Tibial nerve (tissue), 4 donors: ENCODE measurements around the gene MRPL36.
A peak's percentile ranks its signal among the peaks of the same experiment; 100 is the strongest.

Source experiments
- EP300 ChIP-seq, 2 donors: sonication (generic); formaldehyde crosslinking; IDR thresholded peaks; one replicate each; pipeline ENCODE4 v1.6.1; 2017; ENCODE audit warnings: antibody characterized with exemption in 2 of 2, mild to moderate bottlenecking in 1 of 2
- POLR2A ChIP-seq, 2 donors: fragments of 450-650 bp; IDR thresholded peaks; one replicate each; pipeline ENCODE4 v1.6.1; 2017; ENCODE audit warnings: antibody characterized with exemption in 2 of 2, mild to moderate bottlenecking in 2 of 2, moderate library complexity in 2 of 2
- TF ChIP-seq, protein P1 (sequence below), 5 experiments: fragments of 200-600 bp in 3 of 5; fragments of 450-650 bp in 2 of 5; sonication (generic) in 3 of 5; IDR thresholded peaks; one replicate each; pipeline ENCODE4 v1.5.1; 2016 to 2019; ENCODE audit warnings: antibody characterized with exemption in 5 of 5, mild to moderate bottlenecking in 3 of 5, moderate library complexity in 2 of 5

DNA sequence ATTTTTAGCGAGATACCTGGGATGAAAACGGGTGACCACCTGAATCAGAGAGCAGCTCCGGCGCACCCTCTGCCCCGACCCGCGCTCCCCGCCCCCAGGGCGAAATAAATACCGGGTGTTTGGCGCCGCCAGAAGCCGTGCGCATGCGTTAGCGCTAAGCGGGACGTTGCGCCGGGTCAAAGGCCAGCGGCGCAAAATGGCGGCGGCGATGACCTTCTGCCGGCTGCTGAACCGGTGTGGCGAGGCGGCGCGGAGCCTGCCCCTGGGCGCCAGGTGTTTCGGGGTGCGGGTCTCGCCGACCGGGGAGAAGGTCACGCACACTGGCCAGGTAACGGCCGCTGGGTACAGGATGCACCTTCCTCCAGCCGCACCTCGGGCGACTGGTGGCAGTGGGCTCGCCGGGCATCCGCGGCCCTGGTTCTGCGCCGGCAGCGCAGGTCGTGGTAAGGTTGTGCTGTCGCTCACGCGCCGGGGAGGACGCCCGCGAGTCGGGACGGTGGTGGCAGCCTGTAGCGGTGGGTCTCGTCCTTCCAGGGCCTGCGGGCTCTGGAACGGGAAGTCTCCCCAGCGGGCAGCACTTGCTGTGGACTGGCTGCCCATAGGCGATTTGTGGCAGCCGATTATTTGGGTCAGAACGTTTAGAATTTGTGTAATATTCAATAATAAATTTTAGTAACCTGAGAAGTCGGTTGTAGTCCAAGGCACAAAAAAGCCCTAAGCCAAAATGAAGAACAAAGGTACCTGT is 1.8 kb upstream of the MRPL36 start, which contains the start of gene NDUFS6:
- TF ChIP-seq, protein P1, sequence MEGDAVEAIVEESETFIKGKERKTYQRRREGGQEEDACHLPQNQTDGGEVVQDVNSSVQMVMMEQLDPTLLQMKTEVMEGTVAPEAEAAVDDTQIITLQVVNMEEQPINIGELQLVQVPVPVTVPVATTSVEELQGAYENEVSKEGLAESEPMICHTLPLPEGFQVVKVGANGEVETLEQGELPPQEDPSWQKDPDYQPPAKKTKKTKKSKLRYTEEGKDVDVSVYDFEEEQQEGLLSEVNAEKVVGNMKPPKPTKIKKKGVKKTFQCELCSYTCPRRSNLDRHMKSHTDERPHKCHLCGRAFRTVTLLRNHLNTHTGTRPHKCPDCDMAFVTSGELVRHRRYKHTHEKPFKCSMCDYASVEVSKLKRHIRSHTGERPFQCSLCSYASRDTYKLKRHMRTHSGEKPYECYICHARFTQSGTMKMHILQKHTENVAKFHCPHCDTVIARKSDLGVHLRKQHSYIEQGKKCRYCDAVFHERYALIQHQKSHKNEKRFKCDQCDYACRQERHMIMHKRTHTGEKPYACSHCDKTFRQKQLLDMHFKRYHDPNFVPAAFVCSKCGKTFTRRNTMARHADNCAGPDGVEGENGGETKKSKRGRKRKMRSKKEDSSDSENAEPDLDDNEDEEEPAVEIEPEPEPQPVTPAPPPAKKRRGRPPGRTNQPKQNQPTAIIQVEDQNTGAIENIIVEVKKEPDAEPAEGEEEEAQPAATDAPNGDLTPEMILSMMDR (IDR thresholded peaks at IDR 0.05), result no peak
- peak in 1 of 2 donors; percentile 89 for TF ChIP-seq EP300 (IDR thresholded peaks at IDR 0.05)
- peak; percentile 16 to 53 for TF ChIP-seq POLR2A (IDR thresholded peaks at IDR 0.05)
